Kidney (tissue), 14 donors: ENCODE data around the gene SMC6. TPM values are rescaled to one million over a fixed set of nuclear protein-coding genes. Genes with fewer than 3 reads are reported as not detected.
A peak's percentile ranks its signal among the peaks of the same experiment; 100 is the strongest.

Source experiments
- DNase-seq, 5 donors: peaks; one replicate each; pipeline ENCODE4 v3.0.0-alpha.2; 2013 to 2020
- FAIRE-seq: peaks from 2 replicates; lab custom pipeline; 2012; peaks lifted over from hg19 to GRCh38; lab: Jason Lieb, UNC
- H3K27ac ChIP-seq, 2 donors: one replicate each; pipeline ENCODE4 v1.7.0; 2013; ENCODE audit warnings: low read depth in 2 of 2, low read length in 2 of 2, inconsistent platforms in 1 of 2
- H3K27me3 ChIP-seq: one replicate; pipeline ENCODE4 v1.7.1; 2013; ENCODE audit warnings: low read length, inconsistent platforms; ENCODE audit not compliant: control insufficient read depth, insufficient read depth
- H3K36me3 ChIP-seq, 3 donors: one replicate each; pipeline versions ENCODE4 v1.7.0 to v1.7.1; 2013; ENCODE audit warnings: low read length in 3 of 3, control low read depth in 1 of 3, inconsistent platforms in 1 of 3; ENCODE audit not compliant: insufficient read depth in 3 of 3, control insufficient read depth in 2 of 3
- H3K4me1 ChIP-seq, 3 donors: one replicate each; pipeline versions ENCODE4 v1.7.0 to v1.7.1; 2013; ENCODE audit warnings: low read length in 3 of 3, inconsistent platforms in 1 of 3, low read depth in 1 of 3; ENCODE audit not compliant: control insufficient read depth in 2 of 3, insufficient read depth in 2 of 3
- H3K4me3 ChIP-seq, 3 donors: one replicate each; pipeline versions ENCODE4 v1.7.0 to v1.8.1; 2013; ENCODE audit warnings: low read length in 3 of 3, control low read depth in 1 of 3, inconsistent platforms in 1 of 3
- H3K9ac ChIP-seq, 3 donors: one replicate each; pipeline versions ENCODE4 v1.7.0 to v1.7.1; 2013; ENCODE audit warnings: low read length in 3 of 3, control low read depth in 1 of 3, inconsistent platforms in 1 of 3
- H3K9me3 ChIP-seq, 3 donors: one replicate each; pipeline versions ENCODE4 v1.7.0 to v1.7.1; 2013; ENCODE audit warnings: low read length in 3 of 3, control low read depth in 1 of 3, inconsistent platforms in 1 of 3; ENCODE audit not compliant: control insufficient read depth in 2 of 3, insufficient read depth in 1 of 3
- CTCF ChIP-seq: IDR thresholded peaks from 3 replicates; pipeline ENCODE4 v1.5.1; 2012; ENCODE audit warnings: mild to moderate bottlenecking, moderate library complexity, borderline replicate concordance; ENCODE audit not compliant: insufficient read depth; ENCODE audit errors: extremely low read depth
- intact Hi-C: fragments of 100-400 bp; cut with DNase I; formaldehyde crosslinking; loops from one replicate; pipeline ENCODE4 v1.11.1; 2022
- polyA plus RNA-seq: library from polyadenylated mRNA; stranded (reverse); fragments of 350-450 nt; fragmentation: Illumina TruSeq; extraction: RNeasy Lipid Tissue Mini Kit (QIAGEN cat#74804); gene quantifications from one replicate; pipeline ENCODE4 v1.2.3, GENCODE V29; 2014; ENCODE audit warnings: low read depth, low replicate concordance; ENCODE audit not compliant: insufficient read depth
- total RNA-seq: library from RNA; stranded (reverse); fragmentation: NEBNext Ultra II Directional; extraction: Animal tissue kit (Norgen Biotek cat#: 25700); gene quantifications from one replicate; pipeline ENCODE4 v1.2.1, GENCODE V29; 2021
- donor health status: control.
- donor health status: control.
- donor health status: control.
- donor health status: control.
- donor health status: control.
- donor health status: DM: yes; HTN: yes; CAD: no.
- donor health status: Normal renal cell carcinoma (clear cell type).

Gene SMC6
- total and polyA plus RNA-seq, 2 donors from 2014 or later, result 4.8 to 16.3 TPM

- H3K36me3 ChIP-seq, result no peaks in the 10 kb centered on the region
- no peak overlapping the region for H3K27ac ChIP-seq
- H3K27me3 ChIP-seq, result no peaks in the 10 kb centered on the region
- DNase-seq (no peak), FAIRE-seq (no peak)
- intact Hi-C loops, result no loop called here
- peak overlapping the region in 2 of 3 donors; percentile 69 to 86 for H3K4me3 ChIP-seq
- H3K9me3 ChIP-seq, result no peaks in the 10 kb centered on the region
- no peak for TF ChIP-seq CTCF
- H3K9ac ChIP-seq, result peak overlapping the region in 1 of 3 donors; percentile 19
- peaks cover 0 to 8% (median 7%) of the 10 kb centered on the region in 3 donors for H3K4me1 ChIP-seq
Measured at GRCh38 chr2:17752246-17752645, 1.4 kb downstream of the SMC6 start.

GRCh38 chr2:17749753-17750438 lies 3.7 kb downstream of the SMC6 start:
- H3K9me3 ChIP-seq, result no peaks in the 10 kb centered on the region
- FAIRE-seq, result no peak
- peaks cover 0 to 8% (median 7%) of the 10 kb centered on the region in 3 donors for H3K4me1 ChIP-seq
- no peak overlapping the region for H3K27ac ChIP-seq
- no peak overlapping the region for H3K4me3 ChIP-seq
- H3K36me3 ChIP-seq, result no peaks in the 10 kb centered on the region
- H3K9ac ChIP-seq, result no peak overlapping the region
- DNase-seq, result no peak
- intact Hi-C loops, result no loop called here
- no peaks in the 10 kb centered on the region for H3K27me3 ChIP-seq
- no peak for TF ChIP-seq CTCF

GRCh38 chr2:17748745-17749144 lies 4.9 kb downstream of the SMC6 start:
- no peak overlapping the region for H3K9ac ChIP-seq
- no peaks in the 10 kb centered on the region for H3K9me3 ChIP-seq
- no peak for TF ChIP-seq CTCF
- H3K4me1 ChIP-seq, result peaks cover 0 to 8% (median 4%) of the 10 kb centered on the region in 3 donors
- H3K4me3 ChIP-seq, result no peak overlapping the region
- DNase-seq (peak in 1 of 5 donors; percentile 10), FAIRE-seq (no peak)
- H3K36me3 ChIP-seq, result peaks cover 0 to 4% (median 0%) of the 10 kb centered on the region in 3 donors
- intact Hi-C loops, result no loop called here
- H3K27ac ChIP-seq, result no peak overlapping the region
- no peaks in the 10 kb centered on the region for H3K27me3 ChIP-seq
